HG03354 (cell line): ENCODE data around the gene FDXR.

Experiments used
- ATAC-seq: cut with Tn5 transposase; IDR thresholded peaks from one replicate; pipeline ENCODE4 v1.9.1; 2021; ENCODE audit warnings: mild to moderate bottlenecking; ENCODE audit not compliant: unreplicated experiment, poor library complexity, severe bottlenecking

The FDXR gene

DNA sequence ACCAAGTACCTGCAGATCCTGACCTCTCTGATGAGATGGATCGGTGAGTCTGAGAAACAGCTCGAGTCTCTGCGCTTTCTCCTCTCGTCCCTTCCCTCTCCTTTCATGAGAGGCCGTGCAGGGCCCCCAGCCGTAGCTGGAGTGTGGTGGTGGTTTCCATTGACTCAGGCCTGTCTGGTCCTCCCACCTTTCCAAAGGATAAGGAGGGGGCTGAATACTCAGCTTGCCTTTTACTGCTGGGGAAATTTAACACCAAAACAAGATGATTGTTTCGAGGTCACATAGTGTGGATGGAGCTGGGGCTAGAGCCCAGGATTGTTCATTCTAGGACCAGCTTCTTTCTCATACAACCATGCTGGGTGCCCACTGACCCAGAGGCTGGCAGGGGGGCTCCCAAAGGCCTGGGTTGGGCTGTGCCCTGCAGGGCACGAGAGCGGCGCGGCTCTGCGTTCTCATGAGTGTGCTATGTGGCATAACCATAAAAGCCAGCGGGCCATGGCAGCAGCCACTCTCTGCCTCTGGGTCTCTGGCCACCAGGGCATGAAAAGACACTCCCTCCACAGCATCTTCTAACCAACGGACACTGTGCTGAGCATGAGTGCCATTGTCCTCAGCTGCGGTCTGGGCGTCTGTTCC lies 52.9 kb downstream of the FDXR start:
- ATAC-seq: no peak

- no peak for ATAC-seq
Observed at GRCh38 chr17:74818291-74818938, 54.4 kb downstream of the FDXR start.

DNA sequence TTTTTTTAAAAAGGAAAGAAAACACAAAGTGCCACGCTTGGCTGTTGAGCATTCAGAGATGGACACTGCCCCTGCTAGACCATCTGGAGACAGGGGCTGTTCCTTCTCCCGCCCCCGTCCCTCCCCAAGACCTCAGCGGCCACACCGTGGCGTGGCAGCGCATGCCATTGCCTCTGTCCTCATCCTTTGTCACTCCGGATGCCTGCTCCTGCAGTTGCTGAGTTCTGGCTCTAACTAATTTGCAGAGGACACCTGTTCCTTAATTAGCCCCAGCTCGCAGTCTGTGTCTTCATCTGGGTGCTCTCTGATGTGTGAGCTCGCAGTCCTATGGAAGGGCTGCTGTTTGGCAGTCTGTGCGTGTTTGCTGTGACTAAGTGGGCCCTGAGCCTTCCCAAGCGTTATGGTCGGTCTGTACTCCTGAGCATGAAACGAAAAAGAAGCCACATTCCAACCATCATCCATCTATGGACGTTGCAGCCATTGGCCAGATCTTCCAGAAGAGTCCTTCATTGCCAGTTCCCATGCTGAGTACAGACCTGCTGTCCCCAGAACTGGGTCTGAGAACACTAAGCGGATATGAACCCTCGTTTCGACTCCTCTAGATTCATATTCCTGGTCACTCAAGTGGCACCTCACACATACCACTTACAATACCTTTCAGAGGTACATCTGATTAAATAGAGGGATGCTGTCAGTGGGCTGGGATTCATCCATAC lies 55.7 kb downstream of the FDXR start:
- no peak for ATAC-seq

DNA sequence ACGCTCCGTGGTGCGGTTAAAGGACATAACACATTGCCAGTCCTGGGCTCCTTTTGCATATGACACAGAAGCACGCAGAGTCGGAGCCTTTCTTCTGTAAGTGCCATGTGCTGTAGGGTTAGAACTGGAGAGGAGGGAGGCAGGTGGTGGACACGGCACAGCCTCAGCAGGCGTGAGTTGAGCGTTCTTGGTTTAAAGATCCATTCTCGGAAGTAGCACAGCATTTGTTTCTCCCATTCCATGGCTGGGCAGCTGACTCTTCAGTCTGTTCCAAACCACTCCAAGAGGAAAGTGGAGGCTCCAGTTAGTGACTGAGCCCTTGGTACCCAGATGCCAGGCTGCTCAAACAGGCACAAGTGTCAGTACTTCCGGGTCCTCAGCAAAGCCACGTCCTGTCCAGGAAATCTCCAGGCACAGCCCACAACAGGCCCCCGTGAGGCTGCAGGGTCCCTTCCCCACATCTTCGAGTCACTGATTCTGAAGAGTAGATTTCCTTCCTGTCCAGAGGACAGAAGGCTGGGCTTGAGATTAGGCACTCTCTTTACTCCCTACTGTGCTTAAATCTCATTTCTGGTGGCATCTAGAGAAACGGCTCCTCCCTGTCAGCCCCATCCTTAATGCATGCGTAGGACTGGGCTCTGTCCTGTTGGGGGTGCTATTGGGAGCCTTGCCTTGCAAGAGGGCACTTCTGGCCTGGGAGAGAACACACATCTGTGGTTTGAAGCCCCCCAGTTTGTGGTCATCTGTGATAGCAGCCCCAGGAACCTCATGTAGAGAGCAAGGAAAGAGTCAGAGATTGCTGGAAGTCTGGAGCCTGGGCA lies 57.0 kb downstream of the FDXR start:
- no peak for ATAC-seq

DNA sequence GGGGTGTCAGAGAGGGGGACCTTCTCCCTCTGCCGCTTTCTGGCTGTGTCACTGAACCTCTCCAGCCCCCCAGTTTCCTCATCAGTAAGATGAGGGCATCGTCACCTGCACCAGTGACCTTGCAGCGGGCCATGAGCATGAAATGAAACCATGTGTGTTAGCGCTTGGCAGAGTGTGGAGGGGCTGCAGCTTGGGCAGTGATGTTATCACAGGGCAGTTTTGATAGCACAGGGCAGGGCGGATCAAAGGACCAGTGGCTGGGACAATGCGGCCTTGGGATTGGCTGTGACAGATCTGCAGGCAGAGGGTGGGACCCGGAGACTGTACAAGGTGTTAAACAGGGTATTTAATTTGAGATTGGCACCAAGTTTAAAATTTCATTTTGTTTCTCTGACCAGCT lies 57.7 kb downstream of the FDXR start:
- ATAC-seq: no peak

DNA sequence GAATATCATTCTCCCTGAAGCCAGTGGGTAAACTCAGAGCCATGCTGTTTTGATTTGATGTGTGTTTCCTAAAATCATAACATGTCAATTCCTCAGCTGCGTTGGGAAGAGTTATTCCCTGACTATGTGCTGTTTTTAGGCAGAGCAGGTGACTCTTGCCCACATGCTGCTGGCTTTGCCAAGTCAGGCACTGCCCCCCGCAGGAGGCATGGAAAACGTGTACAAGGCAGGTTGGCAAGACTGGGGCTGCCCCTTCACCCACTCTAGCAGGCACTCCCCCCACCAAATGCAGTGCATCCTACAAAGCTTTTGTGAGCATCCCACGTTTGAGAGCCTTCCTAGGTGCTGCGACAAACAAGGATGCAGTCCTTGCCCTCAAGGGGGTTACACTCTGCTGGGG lies 58.3 kb downstream of the FDXR start:
- no peak for ATAC-seq
